Liver (tissue), 9 donors: ENCODE measurements around the gene BAIAP2L1. TPM values are rescaled to one million over a fixed set of nuclear protein-coding genes. Genes with fewer than 3 reads are reported as not detected.

Source experiments
- DNase-seq: peaks from one replicate; pipeline ENCODE4 v3.0.0-alpha.2; 2017; ENCODE audit warnings: low spot score
- H3K27ac ChIP-seq, 2 donors: one replicate each; pipeline ENCODE4 v1.7.0; 2013; ENCODE audit warnings: inconsistent platforms in 2 of 2, low read length in 2 of 2, control low read depth in 1 of 2, low read depth in 1 of 2, mild to moderate bottlenecking in 1 of 2
- H3K27me3 ChIP-seq, 4 donors: one replicate each; pipeline versions ENCODE4 v1.6.1 to v1.7.0; 2013; ENCODE audit warnings: low read length in 3 of 4, inconsistent platforms in 1 of 4, mild to moderate bottlenecking in 1 of 4, moderate library complexity in 1 of 4; ENCODE audit not compliant: control insufficient read depth in 4 of 4, insufficient read depth in 4 of 4
- H3K36me3 ChIP-seq, 4 donors: one replicate each; pipeline versions ENCODE4 v1.6.1 to v1.7.0; 2013; ENCODE audit warnings: low read length in 3 of 4, mild to moderate bottlenecking in 3 of 4, low read depth in 1 of 4, moderate library complexity in 1 of 4; ENCODE audit not compliant: control insufficient read depth in 4 of 4, insufficient read depth in 3 of 4
- H3K4me1 ChIP-seq, 4 donors: one replicate each; pipeline versions ENCODE4 v1.6.1 to v1.7.0; 2013; ENCODE audit warnings: low read length in 3 of 4, mild to moderate bottlenecking in 3 of 4, moderate library complexity in 1 of 4; ENCODE audit not compliant: control insufficient read depth in 4 of 4, insufficient read depth in 4 of 4
- H3K4me3 ChIP-seq, 3 donors: one replicate each; pipeline versions ENCODE4 v1.6.1 to v1.7.0; 2013; ENCODE audit warnings: low read length in 3 of 3, control low read depth in 1 of 3, low read depth in 1 of 3, mild to moderate bottlenecking in 1 of 3
- H3K9ac ChIP-seq, 2 donors: one replicate each; pipeline ENCODE4 v1.7.0; 2013; ENCODE audit warnings: low read length in 2 of 2, mild to moderate bottlenecking in 2 of 2, moderate library complexity in 2 of 2, control low read depth in 1 of 2, low read depth in 1 of 2
- H3K9me3 ChIP-seq, 4 donors: one replicate each; pipeline versions ENCODE4 v1.6.1 to v1.7.0; 2013; ENCODE audit warnings: low read length in 3 of 4; ENCODE audit not compliant: control insufficient read depth in 4 of 4
- ATF3 ChIP-seq: IDR thresholded peaks from 2 replicates; pipeline ENCODE4 v1.6.1; 2016; ENCODE audit warnings: antibody characterized with exemption
- CTCF ChIP-seq: fragments of 150-350 bp; IDR thresholded peaks from 2 replicates; pipeline ENCODE4 v1.5.1; 2017; ENCODE audit warnings: improper control_type of control experiment, low read depth, low read length; ENCODE audit not compliant: missing input control
- EGR1 ChIP-seq, 2 donors: IDR thresholded peaks; 2 replicates each; pipeline ENCODE4 v1.6.1; 2016 to 2018; ENCODE audit warnings: antibody characterized with exemption in 2 of 2, low read depth in 2 of 2
- FOXA1 ChIP-seq: IDR thresholded peaks from 2 replicates; pipeline ENCODE4 v1.6.1; 2016; ENCODE audit warnings: antibody characterized with exemption
- FOXA2 ChIP-seq: IDR thresholded peaks from 2 replicates; pipeline ENCODE4 v1.6.1; 2016; ENCODE audit warnings: antibody characterized with exemption
- HNF4A ChIP-seq, 2 donors: conservative IDR thresholded peaks; 2 replicates each; pipeline ENCODE4 v1.6.1; 2016; ENCODE audit warnings: antibody characterized with exemption in 2 of 2, mild to moderate bottlenecking in 2 of 2
- HNF4G ChIP-seq: IDR thresholded peaks from 2 replicates; pipeline ENCODE4 v1.6.1; 2016; ENCODE audit warnings: antibody characterized with exemption
- MAX ChIP-seq: IDR thresholded peaks from 2 replicates; pipeline ENCODE4 v1.6.1; 2016; ENCODE audit warnings: antibody characterized with exemption
- NR2F2 ChIP-seq: IDR thresholded peaks from 2 replicates; pipeline ENCODE4 v1.6.1; 2016; ENCODE audit warnings: antibody characterized with exemption
- RAD21 ChIP-seq, 2 donors: IDR thresholded peaks; 2 replicates each; pipeline ENCODE4 v1.6.1; 2016; ENCODE audit warnings: antibody characterized with exemption in 2 of 2, mild to moderate bottlenecking in 2 of 2
- REST ChIP-seq: IDR thresholded peaks from 2 replicates; pipeline ENCODE4 v1.6.1; 2016; ENCODE audit warnings: antibody characterized with exemption, mild to moderate bottlenecking
- RXRA ChIP-seq, 2 donors: IDR thresholded peaks; 2 replicates each; pipeline ENCODE4 v1.6.1; 2017 to 2018; ENCODE audit warnings: antibody characterized with exemption in 2 of 2, mild to moderate bottlenecking in 1 of 2
- YY1 ChIP-seq: IDR thresholded peaks from 2 replicates; pipeline ENCODE4 v1.6.1; 2016; ENCODE audit warnings: antibody characterized with exemption, mild to moderate bottlenecking
- ZBTB33 ChIP-seq: IDR thresholded peaks from 2 replicates; pipeline ENCODE4 v1.6.1; 2016; ENCODE audit warnings: antibody characterized with exemption
- WGBS: extraction: QIAGEN DNeasy Blood & Tissue Kit; methylation state at CpG from one replicate; pipeline ENCODE4 v1.1.7; 2013; 5-methylcytosine and 5-hydroxymethylcytosine counted together
- polyA plus RNA-seq, 2 donors: library from polyadenylated mRNA; stranded (reverse) in 1 of 2; unstranded in 1 of 2; fragments of 200-250 nt in 1 of 2; fragments of >200 nt in 1 of 2; fragmentation: Nextera tagmentation in 1 of 2; extraction: Ambion mirVana in 1 of 2; gene quantifications; one replicate each; pipeline versions ENCODE4 v1.2.1 to v1.2.3, GENCODE V29; 2013 to 2015
- total RNA-seq, 2 donors: library from RNA; depleted of rRNA; stranded (reverse); fragments of >200 nt; gene quantifications; one replicate each; pipeline ENCODE4 v1.2.3, GENCODE V29; 2014
- donor health status: healthy.
- donor health status: healthy.
- donor health status: healthy.
- donor health status: healthy.
- donor health status: healthy.

The BAIAP2L1 gene
- total and polyA plus RNA-seq, 4 donors, result 5.4 to 8.9 (median 8.7) TPM

- Histone ChIP-seq H3K9ac (no peak overlapping the region), H3K9me3 (no peaks in the 10 kb centered on the region), H3K27me3 (no peaks in the 10 kb centered on the region), H3K36me3 (peaks cover 0 to 10% (median 5%) of the 10 kb centered on the region in 4 donors), H3K4me1 (peaks cover 10 to 23% (median 16%) of the 10 kb centered on the region in 4 donors), H3K27ac (no peak overlapping the region), H3K4me3 (no peak overlapping the region)
- WGBS, result 95% methylated on average over 4 of the region's 4 CpGs
- no peak for DNase-seq
- TF ChIP-seq FOXA1 (no peak), REST (no peak), HNF4G (no peak), ZBTB33 (no peak), FOXA2 (no peak), NR2F2 (no peak), RXRA (IDR thresholded peaks at IDR 0.05) (no peak), ATF3 (no peak), CTCF (no peak), RAD21 (IDR thresholded peaks at IDR 0.05) (no peak), HNF4A (conservative IDR thresholded peaks at IDR 0.05) (no peak), YY1 (no peak), EGR1 (IDR thresholded peaks at IDR 0.05; ENCODE audit: low read depth in 2 of 2) (no peak), MAX (no peak)
These were observed 146.4 kb downstream of the BAIAP2L1 start for GRCh38 chr7:98254516-98254915.

GRCh38 chr7:98252425-98253054 is 148.3 kb downstream of the BAIAP2L1 start:
- WGBS, result 20% methylated on average over 32 of the region's 32 CpGs
- Histone ChIP-seq H3K27me3 (no peaks in the 10 kb centered on the region), H3K4me3 (peak overlapping the region; percentile 74 to 90 (median 85)), H3K36me3 (peaks cover 0 to 7% (median 4%) of the 10 kb centered on the region in 4 donors), H3K9ac (peak overlapping the region; percentile 1 to 40), H3K27ac (peak overlapping the region; percentile 62), H3K9me3 (no peaks in the 10 kb centered on the region), H3K4me1 (peaks cover 10 to 23% (median 16%) of the 10 kb centered on the region in 4 donors)
- no peak for DNase-seq
- TF ChIP-seq HNF4A (conservative IDR thresholded peaks at IDR 0.05), result no peak
- TF ChIP-seq FOXA2, result no peak
